Stomach (tissue), 4 donors: ENCODE results near the gene NLRC3.

ENCODE experiments used
- CTCF ChIP-seq, 7 experiments: fragments of 450-650 bp in 4 of 7; fragments of 200-600 bp in 3 of 7; sonication (generic) in 3 of 7; IDR thresholded peaks; one replicate each; pipeline ENCODE4 v1.5.1; 2016 to 2019; ENCODE audit warnings: antibody characterized with exemption in 7 of 7, control low read depth in 2 of 7, mild to moderate bottlenecking in 1 of 7
- POLR2A ChIP-seq, 4 donors: fragments of 450-650 bp; IDR thresholded peaks; one replicate each; pipeline ENCODE4 v1.6.1; 2016; ENCODE audit warnings: antibody characterized with exemption in 4 of 4, control low read depth in 2 of 4, mild to moderate bottlenecking in 1 of 4, moderate library complexity in 1 of 4

GRCh38 chr16:3538222-3538621 lies 39.0 kb downstream of the NLRC3 start:
- TF ChIP-seq CTCF (IDR thresholded peaks at IDR 0.05) (no peak), POLR2A (IDR thresholded peaks at IDR 0.05) (no peak)
